DMS153 treated with DMSO at 0.1 percent for 48 hours (cell line): ENCODE data around the gene MTHFSD.

ENCODE experiments used
- DNase-seq: peaks from one replicate; lab custom pipeline; 2025; ENCODE audit not compliant: unreplicated experiment; lab: John Stamatoyannopoulos, UW

MTHFSD gene

DNA sequence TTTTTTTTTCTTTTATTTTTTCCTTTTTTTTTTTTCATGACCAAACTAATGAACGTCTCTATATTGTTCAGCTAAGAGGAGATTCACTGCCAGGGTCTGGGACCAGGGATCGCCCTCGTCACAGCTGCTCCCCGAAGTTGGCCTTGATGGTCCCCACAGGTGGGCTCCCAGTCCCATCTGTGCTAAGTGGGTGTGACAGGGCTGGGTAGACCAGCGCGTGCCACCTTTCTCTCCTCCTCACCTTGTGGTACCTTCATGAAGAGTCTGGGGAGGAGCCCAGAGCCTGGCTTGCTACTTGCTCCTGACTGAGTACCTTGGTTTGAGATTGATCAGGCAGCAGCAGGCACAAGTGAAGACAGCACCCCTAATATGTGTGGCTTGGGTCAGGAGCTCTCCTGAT is 51.2 kb downstream of the MTHFSD start:
- DNase-seq, result no peak

DNA sequence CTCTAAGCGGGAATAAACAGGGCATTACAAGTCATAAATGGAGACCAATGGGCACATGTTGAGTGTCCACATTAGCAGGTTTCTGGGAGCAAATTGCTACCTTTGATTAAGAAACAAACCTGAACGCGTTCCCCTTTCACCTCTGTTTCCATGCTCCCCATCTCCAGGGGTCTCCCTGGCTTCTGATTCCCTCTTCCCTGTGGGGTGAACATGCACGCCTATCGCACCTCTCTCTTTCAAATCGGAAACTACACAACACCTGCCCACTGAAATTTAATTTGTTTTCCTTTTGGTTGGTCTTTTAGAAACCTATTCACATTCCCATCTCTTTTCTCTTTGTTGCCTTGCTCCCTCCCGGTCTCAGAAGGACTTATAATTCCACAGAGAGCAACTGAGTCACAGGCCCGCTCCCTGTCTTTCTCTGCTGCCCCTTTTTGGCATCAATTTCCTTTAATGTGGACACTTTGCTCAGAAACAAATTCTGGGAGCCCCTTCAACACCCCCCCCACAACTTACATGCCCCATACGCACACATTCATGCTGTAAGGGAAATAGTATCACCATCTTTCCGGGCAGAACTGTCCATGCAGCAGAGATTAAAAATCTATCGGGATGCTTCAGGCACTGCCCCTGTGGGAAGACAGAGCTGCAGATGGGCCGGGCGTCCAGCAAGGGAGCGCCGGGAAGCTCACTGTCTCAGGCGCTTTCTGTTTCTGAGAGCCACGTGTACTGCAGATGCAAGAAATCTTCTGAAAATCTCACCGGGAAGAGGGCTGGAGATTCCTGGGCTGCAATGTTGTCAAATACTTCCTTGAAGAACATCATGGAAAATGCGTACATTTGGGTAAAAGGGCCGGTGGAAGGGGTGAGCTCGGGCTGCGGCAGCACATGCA is 51.9 kb downstream of the MTHFSD start:
- no peak for DNase-seq

DNA sequence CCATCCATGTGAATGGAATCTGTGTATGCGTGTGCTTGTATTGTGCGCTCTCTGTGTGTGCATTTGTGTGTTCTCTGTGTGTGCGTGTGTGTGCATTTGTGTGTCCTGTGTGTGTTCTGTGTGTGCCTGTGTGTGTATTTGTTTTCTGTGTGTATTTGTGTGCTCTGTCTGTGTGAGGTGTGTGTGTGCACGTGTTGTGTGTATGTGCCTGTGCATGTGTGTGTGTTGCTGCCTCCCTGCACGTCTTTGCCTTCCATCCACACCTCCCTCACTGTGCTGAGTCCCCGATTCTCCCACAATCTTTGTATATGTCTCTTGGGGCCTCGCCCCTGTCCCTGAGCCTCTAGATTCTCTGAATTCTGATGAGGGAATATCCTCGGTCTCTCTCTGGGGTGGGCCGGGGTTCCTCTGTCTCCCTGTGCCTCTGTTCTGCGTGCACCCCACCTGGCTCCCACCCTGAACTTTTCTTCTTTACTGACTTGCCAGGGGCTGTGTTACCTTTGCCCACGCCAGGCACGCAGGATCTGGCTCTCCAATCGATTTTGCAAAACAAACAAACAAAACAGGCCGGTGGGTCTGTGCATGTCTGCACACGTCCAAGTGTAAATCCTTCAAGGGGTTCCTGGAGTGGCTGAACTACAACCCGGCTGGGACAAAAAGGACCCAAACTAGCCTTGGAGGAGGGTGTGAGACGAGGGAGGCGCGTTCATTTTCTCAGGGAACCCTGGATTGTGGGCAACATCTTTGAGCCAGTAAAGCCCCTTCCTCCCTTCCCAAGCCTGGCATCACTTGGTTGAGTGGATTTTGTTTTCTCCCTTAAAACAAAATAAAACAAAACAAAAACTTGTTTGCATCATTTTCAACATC is 52.8 kb downstream of the MTHFSD start:
- DNase-seq, result no peak

DNA sequence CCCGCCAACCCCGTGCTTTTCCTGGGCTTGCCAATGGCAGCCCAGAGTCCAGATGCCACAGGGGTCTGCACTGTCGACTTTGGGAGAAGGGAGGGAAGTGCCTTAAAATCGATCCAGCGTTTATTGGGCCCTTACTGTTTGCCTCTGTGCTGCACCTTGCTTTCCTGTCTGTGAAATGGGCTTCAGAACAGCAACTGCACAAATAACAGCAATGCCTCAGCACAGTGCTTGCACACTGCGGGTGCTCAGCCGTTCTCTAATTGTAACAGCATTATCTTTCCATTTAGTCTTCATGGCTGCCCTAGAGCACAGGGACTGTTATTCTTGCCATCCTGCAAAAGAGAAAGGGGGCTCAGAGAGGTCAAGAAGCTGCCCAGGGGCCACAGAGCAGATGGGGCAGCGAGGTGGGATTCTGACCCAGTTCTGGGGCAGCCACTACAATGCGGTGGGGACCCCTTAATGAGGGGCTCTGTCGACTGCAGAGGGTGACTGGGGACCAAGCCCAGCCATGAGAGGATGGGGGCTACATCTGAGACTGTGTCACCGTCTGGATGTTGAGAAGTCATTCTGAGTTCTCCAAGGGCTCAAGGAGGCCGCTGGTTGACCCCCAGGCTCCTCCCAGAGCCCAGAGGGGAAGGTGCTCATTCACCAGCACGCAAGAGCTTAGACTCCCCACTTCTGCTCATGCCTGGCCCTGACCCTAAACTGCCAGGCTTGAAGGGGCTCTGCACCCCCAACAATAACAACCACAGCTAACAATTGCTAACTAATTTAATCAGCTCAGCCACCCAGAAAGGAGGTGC is 54.1 kb downstream of the MTHFSD start:
- DNase-seq, result no peak

DNA sequence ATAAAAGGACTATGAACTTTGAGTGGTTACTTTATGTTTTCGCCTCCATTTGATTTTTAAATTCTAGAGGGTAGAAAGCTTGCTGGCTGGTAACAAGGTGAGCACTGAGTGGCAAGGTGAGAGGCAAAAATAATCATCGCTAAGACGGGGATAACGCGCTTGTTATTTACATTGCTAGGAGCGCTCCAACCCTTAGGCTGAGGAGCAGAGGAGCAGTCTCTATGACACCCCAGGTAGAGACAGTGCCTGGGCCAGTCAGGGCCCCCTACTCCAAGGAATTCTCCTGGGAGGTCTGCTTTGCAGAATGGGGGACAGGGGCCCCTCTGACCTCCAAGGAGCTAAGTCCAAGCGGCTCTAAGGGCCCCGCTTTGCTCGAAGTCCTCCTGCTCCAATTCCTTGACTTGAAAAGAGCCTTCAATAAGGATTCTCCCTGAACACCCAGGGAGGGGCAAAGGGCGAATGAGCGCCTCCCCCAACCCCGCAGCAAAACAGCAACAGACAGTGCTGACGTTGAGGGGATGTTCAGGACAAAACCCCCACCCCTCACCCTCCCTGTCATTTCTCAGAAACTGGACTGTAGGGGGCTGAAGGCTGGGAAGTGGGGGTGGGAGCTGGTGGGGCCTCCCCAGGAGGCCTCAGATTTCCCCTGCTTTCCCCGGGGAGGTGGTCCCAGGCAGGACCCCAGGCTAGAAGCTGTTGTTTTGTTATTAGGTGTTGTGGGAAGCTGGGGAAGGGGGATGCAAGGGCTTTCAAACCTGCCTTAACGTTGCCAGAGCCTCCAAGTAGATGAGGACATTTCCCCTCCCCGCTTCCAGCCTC is 54.9 kb downstream of the MTHFSD start:
- no peak for DNase-seq

DNA sequence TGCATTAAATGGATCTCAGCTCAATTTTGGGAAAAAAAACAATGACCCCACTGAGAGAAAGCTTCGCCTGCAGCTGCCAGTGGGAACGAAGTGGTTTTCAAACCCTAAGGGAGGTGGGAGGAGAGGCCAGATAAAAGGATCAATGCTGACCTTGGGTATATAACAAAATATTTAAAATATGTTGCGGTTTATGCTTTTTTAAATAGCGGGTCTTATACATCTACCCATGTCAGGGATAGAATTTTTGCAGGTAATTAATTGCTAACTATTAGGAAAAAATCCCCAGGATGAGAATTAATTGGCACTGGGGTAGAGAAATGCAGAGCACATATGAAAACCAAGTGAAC is 55.6 kb downstream of the MTHFSD start:
- DNase-seq, result no peak

DNA sequence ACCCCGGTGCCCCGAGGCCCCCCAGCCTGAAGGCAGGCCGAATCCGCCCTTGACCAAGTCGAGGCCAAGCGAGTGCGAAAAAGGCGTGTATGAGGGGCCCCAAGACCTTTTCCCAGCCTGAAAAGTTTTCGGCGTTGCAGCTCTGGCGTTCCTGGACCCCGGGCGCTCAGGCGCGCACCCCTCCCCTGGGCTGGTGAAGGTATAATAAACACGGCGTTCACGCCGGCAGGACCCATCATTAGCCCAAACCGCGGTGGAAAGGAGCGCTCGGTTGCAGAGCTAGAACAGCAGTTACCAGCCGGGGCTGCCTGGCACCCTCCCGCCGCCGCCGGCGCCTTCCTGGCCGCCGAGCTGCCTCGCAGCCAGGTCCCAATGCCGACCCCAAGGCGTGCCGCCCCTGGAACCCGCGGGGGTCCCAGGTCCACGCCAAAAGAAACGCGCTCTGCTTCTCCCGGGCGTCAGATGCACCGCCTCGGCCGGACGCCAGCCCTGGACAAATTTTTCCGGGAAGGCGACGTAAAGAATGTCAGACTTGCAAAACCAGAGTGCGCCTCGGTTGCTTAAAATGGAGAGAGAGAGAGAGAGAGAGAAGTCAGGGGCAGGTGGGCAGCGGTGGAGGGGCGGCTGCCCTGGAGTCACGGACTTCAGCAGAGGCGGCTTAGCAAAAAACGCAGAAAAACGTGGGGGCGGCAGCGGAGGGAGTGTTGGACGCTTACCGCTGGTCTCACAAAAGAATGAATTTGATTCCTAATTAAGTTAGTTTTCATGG is 56.2 kb downstream of the MTHFSD start:
- DNase-seq, result no peak

DNA sequence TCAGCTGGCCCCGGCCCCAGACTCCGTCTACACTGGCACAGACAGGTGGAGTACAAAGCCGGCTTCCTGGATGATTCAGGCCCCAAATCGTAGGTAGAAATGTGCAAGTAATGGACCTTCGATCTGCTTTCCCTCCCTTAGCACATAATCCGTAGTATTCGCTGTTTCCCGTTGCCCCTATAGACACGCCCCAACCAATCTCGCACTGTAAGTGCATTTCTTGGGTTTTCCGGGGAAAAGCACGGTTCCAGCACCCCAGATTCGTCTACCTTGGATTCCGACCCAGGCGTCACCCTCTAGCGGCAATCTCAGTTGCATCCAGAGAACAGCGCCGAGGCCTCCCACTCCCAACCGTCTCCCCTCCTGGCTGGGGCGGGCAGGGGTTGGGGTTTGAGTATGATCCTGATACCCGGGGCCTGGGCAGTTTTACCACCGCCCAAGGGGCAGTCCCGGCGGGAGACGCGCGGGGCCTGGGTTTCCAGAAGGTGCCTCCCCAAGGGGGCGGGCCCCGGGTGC is 56.8 kb downstream of the MTHFSD start:
- no peak for DNase-seq

DNA sequence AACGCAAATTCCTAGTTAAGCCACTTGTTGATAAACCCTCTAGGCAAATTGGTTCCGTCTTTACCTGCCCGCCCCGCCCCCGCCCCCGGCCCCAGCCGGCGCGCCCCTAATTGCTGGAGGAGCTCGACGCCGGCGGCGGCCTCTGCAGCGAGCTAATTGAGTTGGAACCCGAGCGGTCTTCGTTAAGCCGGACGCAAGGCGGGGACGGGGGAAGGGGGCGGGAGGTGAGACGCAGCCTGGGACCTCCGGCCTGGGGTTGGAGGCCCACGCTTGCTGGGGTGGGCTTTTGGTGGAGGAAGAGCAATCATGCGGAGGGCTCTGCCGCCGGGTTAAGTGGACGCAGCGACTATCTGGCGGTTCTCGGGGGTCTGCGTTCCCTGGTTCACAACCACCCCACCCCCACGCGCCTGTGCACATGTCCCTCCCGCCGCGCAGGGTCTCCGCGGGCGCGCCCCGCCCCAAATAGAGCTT is 57.4 kb downstream of the MTHFSD start:
- DNase-seq, result no peak

DNA sequence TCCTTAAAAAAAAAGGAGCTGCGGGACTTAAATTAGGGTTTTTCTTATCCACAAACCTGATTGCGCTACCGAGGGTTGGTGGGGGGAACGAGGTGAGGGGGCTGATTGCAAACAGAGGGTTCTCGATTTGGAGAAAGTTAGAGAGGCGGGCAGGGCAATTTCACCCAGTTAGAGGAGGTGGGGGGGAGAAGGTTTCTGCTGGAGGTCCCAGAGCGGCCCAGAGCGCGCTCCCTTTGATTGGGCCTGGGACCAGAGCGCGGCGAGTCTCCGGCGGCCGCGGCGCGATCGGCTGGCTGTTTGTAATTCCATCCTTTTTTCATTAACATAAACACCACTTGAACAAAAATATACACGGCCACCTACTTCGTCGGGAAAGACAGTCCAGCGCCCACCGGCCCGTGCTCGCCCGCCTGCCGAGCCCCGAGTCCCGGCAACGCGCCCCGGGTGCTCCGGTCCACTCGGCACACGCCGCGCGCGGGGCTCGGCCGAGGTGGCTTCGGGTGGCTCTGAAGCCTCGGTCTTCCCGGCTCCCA is 58.0 kb downstream of the MTHFSD start:
- DNase-seq, result no peak

DNA sequence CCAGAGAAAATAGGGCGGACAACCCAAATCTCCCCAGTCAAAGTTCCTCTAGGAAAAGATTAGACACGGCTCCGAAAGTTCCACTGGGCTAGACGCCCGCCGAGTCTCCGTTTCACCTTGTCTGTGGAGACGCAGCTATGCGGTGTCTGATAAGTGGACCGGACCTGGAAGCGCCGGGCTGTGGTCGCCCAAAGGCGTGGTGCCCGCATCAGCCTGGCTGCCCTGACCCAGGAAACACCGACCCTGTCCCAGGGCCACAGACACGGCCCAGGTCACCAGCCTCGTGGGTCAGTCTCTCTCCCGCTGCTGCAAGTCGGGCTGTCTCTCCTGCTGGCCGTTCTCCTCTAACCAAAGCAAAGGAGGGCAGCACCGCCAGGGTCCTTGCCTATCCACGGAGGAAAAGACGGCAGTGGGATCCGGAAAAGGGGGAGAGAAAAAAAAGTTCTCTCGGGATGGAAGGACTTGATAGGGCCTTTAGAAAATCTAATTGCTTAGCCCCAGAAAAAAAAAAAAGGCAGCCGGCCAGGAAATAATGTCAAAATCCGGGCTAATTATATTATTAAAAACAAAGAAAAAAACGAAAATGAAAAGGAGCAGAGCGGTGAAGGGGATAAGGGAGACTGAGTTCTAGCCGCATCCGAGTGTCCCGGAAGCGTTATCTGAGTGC is 58.6 kb downstream of the MTHFSD start:
- DNase-seq, result no peak

DNA sequence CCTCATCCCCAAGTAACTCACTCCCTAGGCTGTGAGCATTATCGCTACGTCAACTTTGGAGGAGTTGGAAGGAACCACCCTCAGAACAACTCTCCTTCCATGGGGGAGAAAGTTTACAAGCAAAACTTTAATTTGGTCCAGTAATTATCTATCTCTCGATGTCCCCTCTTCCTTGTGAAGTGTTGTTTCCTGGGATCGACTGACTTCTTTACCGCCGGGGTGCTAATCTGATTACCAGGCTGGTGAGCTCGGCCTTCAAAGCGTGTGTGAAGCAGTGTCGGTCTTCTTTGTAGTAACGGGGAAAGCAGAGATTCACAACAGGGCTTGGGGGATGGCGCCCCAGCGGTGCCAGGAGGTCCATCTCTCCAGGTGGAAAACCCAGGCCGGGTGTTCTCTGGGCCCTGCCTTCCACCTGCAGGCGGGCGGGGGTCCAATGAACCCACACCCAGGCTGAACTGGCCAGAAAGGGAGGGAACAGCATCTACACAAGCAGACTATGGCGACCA is 59.2 kb downstream of the MTHFSD start:
- DNase-seq, result no peak

DNA sequence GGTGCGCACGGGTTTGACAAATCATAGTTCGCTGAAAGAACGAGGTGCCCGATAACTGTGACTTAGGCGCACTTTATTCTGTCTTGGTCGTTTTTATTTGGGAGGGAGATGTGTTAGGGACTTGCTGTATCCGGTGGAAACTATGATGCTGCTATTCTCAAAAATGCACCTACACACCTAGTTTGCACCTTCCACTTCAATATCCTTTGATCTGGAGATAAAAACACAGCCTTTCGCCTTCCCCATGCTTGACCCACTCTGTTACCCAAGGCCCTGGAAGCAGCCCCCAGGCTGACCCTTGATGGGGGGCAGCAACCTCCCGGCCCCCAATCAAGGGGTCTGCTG is 59.7 kb downstream of the MTHFSD start:
- DNase-seq, result no peak

DNA sequence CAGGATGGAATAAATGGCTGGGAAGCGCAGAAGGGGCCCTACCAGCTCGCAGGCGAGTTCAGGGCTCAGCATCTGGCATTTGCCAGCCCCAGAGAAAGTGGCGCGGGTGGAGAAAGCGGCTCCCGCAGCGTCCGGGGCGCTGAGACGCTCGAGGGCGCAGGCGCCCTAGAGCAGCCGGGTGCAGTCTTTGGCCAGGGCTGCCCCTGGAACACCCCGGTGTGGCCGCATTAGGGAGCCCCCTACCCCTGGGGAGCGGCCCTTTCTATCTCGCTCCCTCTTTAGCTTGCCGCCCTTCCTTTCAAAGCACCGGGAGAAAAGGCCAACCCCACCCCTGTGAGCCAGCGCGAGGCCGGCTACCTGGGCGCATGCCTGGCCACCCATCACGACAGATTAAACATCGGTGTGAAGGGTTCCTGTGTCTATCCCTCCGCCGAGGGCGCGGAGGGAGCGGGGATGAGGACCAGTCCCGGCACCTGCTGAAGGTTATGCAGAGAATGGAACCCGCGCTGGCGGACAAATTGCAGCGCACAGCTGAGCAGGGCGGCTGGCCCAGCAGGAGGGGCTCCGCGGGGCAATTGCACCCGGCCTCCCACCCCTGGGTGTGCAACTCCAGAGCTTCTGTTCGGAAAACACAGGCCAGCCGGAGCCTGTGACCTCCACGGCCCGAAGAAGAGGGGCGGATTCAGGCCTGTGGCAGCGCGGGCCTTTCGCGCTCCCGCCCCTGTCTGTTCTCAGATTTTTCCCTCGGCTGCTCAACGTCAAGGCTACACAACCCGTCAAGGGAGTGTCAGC is 60.3 kb downstream of the MTHFSD start:
- DNase-seq, result no peak

DNA sequence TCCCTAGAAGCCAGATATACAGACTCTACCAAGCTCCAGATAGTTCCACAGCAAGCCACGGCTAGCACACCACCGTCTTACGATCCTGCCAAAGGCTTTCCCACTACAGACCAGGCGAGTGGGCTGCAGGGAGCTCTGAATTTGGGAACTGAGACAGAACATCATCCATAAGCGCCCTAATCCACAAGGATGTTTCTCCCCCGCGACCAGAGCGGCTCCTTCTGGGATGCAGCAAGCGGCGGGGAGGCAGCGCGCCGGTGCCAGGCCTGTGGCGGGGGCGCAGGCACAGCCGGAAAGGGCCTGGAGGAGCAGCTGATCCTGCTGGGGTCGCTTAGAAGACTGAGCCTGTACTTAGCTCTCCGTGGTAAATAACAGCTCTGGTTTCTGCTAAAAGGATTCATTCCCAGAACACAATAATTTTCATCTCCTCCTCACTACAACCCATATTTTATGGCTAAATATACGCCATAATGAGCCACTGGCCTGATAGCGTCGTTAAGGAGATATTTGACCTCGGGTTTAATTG is 60.9 kb downstream of the MTHFSD start:
- DNase-seq, result no peak

DNA sequence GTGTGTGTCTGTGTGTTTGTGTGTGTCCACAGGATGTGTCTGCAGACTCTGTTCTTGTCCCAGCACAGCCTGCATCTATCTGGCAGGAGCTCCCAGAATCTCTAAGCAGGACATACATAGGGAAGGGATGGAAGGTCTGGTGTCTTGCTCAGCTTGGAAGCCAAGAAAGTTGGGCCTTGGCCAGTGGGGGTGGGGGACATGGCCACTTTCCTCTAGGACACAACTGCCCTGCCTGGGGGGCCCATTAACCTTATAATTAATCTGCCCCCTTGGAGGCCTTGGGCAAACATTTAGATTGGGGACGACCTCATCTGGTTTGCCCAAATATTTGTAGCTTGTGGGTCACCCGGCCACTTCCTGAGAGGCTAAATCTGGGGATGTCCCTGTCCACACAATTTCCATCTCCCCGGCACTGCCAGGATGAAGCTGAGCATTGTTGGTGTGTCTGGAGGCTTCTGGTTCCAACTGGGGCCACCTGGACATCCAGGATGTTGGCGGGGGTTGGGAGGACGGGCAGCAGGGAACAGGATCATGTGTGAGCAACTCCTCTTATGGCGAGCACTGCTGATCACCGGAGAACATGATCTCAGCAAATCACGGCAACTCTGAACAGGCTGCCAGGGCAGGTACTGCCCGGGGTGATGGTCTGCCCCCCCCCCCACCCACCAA is 61.9 kb downstream of the MTHFSD start:
- DNase-seq, result no peak
